Ovary (tissue), 3 donors: Measurements from ENCODE around the gene CYLD.

Source experiments
- CTCF ChIP-seq, 3 donors: fragments of 450-650 bp in 2 of 3; fragments of 200-600 bp in 1 of 3; IDR thresholded peaks; one replicate each; pipeline versions ENCODE4 v1.5.1 to v1.8.0; 2016 to 2022; ENCODE audit warnings: antibody characterized with exemption in 3 of 3, mild to moderate bottlenecking in 1 of 3
- POLR2A ChIP-seq: fragments of 450-650 bp; IDR thresholded peaks from one replicate; pipeline ENCODE4 v1.6.1; 2017; ENCODE audit warnings: antibody characterized with exemption, mild to moderate bottlenecking, moderate library complexity
- donor health status: DM: no; HTN: no; CAD: no.

DNA sequence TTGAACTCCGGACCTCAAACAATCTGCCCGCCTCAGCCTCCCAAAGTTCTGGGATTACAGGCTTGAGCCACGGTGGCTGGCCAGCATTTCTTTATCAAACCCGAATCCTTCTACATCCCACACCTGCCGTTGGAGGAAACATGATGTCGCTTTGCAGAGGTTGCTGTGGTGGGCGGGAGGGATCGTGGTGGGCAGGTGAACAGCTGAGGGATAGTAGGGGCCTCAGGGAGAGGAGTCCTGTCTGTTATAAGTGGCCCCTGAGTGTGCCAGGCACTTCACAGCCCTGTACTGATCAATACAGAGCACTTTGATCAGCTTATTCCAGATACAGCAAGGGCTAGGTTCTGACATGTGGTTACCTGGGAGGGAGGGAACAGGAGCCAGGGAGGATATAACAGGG, 76.5 kb downstream of the CYLD start:
- no peak for TF ChIP-seq CTCF (IDR thresholded peaks at IDR 0.05)
- no peak for TF ChIP-seq POLR2A
